GM19455 (cell line): ENCODE measurements around the gene SLC26A1.

Experiments used
- ATAC-seq: cut with Tn5 transposase; IDR thresholded peaks from one replicate; pipeline ENCODE4 v1.9.1; 2021; ENCODE audit not compliant: unreplicated experiment

SLC26A1 gene

DNA sequence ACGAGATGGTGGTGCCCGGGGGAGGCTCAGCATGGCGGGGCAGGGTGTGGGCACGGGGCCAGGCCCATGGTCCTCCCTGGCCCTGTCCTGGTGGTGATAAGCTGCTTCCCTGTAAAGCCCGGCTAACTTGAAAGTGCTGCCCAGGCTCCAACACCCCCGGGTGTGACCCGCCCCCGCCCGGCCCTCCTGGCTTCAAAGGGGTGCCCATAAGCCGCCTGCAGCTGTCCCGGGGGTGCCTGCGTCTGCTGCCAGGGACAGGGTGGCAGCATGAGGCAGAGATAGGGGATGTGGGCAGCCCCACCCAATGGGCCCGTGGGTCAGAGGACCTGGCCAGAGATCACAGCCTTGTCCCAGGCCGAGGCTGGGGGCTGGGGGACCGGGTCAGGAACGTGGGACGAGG, 36.3 kb upstream of the SLC26A1 start:
- no peak for ATAC-seq

DNA sequence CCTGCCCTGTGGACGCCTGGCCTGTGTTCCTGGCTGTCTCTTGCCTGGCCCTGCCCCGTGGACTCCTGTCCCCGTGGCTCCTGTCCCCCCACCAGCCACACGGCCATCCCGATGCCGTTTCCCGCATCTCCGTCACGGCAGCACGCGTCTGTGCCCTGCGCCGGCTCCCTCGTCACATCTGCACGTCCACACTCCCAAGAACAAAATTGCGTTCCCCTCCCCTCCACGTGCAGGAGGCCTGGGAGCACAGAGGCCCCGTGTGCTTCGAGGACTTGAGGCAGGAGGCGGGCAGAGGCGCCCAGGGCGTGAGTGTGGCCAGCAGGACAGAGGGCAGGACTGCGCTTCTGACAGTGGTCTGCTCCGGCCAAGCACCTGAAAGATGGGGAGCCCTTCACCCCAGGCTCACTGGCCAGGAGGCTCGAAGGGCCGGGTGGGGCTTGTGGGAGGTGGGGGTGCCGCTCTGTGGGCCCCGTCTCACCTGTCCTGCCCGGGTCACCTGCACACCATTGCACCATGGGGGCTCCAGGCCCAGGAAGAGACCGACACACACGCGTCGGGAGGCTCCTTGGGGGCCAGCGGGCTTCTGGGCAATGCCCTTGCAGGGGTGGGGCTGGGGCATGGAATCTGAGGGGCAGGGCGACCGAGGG, 35.5 kb upstream of the SLC26A1 start:
- ATAC-seq: no peak

DNA sequence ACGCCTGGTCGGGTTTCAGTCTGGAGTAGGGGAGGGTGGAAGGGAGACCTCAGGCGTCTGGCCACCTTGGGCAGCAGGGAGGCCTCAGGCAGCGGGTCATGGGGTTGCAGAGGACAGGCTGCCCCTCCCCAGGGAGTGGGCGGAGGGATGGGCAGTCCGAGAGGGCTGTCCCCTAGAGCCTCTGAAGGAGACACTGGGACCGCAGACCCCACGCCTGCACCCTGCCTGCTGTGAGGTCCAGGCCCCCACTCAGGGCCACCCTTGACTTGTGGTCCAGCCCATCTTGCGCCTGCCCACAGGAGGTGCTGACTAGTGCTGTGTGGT, 34.7 kb upstream of the SLC26A1 start:
- ATAC-seq: no peak

DNA sequence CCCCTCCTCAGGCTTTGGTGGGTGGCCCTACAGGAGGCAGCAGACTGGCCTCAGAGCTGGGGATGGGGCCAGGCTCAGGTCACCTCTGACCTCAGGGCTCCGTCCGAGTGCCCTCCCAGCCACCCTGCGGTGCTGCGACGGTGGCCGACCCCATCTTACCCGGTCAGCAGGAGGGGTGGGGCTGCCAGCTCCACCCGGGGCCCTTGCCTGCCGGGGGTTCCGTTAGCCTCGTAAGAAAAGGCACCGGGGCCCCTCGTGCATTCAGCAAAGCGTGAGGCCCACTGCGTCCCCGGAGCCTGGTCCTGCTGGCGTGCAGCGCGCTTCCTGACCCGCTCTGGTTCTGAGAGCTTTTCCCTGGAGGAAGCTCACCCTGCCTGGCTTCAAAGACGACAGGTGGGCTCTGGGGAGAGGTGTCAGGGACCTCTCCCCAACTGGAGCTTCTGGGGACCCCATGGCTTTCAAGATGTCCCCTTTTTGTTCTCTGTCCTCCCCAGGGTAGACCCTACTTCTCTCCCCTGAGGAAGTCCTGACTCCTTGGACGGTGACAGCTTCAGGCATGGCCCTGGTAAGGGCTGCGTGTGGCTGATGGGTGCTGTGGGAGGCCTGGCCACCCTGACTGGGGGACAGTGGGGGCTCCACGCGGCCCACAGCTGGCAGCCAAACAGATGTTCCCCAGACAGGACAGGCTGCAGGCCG, 34.2 kb upstream of the SLC26A1 start:
- no peak for ATAC-seq

DNA sequence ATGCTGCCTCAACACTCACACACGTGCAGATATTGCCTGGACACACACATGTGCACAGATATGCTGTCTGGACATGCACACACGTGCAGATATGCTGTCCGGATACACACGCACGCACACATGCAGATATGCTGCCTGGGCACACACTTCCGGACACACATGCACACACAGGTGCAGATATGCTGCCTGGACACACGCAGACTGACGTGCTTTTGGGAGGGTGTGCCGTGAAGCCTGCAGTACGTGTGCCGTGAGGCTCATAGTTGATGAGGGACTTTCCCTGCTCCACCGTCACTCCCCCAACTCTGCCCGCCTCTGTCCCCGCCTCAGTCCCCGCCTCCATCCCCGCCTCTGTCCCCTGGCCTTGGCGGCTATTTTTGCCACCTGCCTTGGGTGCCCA, 32.9 kb upstream of the SLC26A1 start:
- no peak for ATAC-seq

DNA sequence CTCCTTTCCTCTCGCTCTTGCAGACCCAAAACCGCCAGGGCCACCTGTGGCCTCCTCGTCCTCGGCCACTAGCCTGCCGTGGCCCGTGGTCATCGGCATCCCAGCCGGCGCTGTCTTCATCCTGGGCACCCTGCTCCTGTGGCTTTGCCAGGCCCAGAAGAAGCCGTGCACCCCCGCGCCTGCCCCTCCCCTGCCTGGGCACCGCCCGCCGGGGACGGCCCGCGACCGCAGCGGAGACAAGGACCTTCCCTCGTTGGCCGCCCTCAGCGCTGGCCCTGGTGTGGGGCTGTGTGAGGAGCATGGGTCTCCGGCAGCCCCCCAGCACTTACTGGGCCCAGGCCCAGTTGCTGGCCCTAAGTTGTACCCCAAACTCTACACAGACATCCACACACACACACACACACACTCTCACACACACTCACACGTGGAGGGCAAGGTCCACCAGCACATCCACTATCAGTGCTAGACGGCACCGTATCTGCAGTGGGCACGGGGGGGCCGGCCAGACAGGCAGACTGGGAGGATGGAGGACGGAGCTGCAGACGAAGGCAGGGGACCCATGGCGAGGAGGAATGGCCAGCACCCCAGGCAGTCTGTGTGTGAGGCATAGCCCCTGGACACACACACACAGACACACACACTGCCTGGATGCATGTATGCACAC, 31.8 kb upstream of the SLC26A1 start:
- no peak for ATAC-seq

DNA sequence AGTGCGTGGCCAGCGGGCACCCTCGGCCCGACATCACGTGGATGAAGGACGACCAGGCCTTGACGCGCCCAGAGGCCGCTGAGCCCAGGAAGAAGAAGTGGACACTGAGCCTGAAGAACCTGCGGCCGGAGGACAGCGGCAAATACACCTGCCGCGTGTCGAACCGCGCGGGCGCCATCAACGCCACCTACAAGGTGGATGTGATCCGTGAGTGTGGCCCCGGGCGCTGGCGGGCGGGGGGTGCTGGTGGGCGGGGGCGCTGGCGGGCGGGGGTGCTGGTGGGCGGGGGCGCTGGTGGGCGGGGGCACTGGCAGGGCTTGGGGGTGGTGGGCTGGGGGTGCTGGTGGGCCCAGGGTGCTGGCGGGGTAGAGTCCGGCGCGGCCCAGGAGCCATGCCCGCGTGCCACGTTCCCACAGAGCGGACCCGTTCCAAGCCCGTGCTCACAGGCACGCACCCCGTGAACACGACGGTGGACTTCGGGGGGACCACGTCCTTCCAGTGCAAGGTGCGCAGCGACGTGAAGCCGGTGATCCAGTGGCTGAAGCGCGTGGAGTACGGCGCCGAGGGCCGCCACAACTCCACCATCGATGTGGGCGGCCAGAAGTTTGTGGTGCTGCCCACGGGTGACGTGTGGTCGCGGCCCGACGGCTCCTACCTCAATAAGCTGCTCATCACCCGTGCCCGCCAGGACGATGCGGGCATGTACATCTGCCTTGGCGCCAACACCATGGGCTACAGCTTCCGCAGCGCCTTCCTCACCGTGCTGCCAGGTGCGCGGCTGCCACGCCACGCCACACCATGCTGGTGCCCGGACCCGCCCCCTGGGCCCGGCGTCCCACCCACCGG, 30.9 kb upstream of the SLC26A1 start:
- no peak for ATAC-seq

DNA sequence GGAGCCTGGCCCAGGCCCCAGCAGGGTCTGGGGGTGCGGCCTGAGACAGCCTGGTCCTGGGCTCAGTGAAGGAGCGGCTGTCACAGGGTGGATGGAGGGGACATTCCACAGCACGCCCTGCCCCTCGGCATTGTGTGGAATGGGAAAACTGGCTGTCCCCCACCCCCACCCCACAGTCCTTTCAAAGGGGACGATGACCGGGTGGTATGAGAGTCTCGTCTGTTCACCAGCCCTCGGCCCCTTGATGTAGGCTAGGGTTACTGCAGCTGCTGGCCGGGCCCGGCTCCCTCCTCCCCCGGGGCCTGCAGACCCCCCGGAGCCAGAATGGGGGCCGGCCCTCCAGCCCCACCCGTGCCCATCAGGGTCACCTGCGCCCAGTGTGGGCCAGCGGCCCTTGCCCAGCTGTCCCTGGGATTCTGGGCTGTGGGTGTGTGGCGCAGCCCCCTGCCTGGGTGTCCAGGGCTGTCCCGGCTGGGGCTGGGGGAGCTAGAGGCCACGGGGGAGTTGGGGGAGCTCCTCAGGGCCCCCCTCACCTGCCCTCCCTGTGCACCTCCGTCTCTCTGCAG, 30.0 kb upstream of the SLC26A1 start:
- no peak for ATAC-seq

DNA sequence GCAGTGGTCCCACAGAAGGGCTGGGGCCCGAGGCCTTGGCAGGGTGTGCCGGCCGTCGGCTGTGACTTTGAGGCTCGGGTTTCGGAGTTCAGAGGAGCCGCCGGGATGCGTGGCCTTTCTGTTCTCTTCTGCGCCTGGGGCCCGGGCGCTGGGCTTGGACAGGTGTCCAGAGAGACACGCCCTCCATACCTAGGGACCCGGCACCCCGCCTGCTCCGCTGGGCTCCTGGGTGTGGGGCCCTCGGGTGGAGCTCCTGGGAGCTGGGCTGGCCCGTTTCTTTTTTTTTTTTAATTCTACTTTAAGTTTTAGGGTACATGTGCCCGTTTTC, 29.5 kb upstream of the SLC26A1 start:
- ATAC-seq: no peak

DNA sequence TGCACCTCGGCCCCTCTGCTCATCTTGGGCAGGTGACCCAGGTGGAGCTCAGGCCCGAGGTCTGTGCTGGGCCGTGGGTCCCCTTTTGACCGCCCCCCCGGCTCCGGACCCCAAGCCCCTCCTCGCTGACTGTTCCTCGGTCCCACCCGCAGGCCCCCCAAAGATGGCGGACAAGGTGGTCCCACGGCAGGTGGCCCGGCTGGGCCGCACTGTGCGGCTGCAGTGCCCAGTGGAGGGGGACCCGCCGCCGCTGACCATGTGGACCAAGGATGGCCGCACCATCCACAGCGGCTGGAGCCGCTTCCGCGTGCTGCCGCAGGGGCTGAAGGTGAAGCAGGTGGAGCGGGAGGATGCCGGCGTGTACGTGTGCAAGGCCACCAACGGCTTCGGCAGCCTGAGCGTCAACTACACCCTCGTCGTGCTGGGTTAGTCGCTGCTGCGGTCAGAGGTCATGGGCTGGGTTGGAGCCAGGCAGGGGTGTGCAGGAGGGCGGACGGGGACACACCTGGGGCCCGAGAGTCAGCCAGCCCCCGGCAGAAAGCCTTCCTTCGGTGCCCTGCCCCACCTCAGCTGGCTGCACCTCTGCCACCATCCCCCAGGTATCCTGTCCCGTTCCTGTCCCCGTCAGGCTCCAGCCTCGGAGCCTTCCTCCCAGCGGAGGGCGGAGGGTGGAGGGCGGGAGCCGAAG, 29.0 kb upstream of the SLC26A1 start:
- no peak for ATAC-seq

DNA sequence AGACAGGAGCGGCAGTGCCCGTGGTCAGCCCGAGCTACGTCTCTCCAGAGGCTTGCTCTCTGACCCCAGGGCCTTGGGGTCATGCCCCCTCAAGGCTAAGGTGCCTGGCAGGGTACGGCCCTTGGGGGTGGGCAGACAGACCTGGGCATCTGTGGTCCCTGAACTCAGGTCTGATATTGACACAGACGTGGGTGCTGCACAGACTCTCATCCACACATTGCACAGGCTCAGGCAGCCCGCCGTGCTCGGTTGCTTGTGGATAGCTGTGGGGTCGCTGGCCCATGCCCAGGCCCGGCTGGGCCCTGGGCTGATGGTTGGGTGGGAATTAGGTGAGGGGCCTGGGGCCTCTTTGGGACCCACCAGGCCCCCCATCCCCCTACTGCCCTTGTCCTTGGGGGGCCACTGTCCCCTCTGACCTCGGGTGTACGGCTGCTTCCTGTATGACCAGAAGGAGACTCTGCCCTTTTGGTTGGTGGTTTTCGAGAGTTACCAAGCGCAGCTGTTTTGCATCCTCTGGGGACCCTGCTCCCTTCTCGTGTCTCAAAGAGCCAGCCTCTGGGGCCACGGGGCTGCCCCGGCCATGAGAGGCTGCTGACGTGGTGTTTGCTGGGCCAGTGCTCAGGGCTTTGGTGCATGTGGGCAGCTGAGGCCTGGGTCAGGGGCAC, 28.3 kb upstream of the SLC26A1 start:
- no peak for ATAC-seq

DNA sequence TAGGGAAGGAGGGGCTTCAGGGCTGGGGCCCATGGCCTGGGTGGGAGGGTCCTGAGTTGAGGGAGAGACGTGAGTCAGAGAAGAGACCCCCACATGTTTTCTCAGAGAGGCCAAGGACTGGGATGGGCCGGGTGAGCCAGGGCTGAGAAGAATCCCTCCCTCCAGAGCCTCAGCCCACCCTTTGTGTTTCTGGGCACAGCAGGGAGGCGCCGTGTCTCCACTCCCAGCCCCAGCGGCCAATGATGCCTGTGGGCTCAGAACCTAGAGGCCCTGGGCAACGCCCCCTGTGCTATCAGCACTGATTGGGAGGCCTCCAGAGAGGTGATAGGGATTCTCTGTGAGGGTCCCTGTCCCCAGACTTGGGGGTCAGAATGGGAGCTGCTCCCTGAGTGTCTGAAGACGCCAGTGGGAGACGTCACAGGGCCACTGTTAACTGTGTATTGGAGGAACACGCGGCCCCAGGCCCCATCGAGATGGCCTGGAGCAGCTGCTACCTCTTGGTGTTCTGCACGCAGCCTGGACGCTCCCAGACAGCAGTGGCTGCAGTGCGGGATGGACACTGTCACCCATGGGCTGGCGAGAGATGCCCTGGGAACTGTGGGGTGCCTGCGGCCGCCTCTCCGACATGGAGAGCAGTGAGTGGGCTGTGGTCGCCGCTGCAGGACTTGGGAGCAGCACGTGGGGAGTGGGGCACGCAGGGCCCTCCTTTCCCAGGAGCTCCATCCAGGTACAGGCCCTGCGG, 26.7 kb upstream of the SLC26A1 start:
- no peak for ATAC-seq

DNA sequence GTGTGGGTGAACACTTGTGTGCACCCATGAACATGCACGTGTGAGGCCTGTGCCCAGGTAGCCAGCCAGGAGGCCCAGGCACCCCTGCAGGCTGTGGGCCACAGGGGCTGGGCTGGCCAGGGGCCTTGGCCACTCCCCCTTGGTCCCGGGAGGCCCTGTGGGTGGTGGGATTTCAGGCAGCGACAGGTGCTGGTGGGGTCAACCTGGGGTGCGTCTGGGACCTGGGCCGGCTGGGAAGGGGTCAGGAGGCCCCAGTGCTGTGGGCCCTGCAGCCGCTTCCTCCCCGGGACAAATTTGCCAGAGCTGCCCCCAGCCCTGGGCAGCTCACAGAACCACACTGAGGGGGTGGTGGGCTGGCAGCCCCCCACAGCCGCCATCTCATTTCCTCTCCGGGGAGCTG, 26.1 kb upstream of the SLC26A1 start:
- no peak for ATAC-seq

DNA sequence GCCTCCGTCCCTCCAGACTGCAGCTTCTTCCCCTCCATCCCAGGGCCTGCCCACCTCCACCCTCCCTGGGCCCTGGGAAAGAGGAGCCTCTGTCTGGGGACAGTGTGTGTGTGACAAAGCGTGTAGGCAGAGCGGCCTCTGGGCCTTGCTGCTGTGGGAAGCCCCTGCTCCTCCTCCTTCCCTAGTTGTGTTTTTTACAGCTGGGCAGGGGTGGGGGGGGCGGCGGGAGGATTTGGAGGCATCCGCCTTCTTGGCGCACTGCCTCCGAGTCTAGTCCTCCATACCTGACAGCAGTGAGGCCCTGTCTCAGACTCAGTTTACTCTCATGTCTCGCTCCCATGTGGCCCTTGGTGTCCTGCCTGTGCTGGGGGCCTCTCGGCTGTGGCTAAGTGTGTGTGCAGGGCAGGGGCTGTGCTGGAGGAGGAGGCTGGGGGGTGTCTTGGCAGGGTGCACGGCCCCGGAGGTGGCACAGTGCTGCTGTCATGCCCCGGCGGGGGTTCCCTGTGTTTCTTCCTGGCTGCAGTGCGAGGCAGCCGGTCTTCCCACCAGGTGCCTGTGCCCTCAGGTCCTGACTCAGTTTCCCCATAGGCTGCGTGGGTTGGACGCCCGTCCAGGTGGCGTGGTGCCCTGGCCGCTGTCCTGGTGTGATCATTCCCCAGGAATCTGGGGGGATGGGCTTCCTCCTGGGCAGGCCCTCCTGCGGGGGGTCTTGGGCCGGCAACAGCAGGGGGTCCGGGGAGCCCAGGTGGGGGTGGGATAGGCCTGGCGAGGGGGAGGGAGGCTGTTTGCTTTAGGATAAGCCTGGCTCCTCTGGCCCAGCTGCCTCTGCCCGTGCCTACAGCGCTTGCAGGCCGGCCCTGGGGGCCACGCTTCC, 25.2 kb upstream of the SLC26A1 start:
- ATAC-seq: no peak

DNA sequence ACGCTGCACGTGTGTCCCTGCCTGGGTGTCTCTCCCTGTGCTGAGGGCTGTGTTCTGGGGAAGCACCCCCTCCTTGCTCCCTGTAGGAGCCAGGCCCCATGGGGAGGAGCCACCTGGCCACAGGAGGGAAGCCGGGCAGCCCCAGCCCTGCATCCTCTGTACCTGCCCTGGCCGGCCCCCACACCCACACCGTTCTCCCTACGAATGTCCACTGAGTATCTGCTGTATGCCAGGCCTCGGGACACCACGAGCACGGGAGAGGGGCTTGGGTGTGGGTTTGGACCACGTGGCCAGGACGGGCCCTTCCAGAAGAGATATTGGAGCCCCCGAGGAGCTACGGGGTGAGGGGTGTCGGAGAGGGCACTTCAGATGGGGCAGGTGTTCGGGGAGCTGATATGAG, 24.5 kb upstream of the SLC26A1 start:
- no peak for ATAC-seq

DNA sequence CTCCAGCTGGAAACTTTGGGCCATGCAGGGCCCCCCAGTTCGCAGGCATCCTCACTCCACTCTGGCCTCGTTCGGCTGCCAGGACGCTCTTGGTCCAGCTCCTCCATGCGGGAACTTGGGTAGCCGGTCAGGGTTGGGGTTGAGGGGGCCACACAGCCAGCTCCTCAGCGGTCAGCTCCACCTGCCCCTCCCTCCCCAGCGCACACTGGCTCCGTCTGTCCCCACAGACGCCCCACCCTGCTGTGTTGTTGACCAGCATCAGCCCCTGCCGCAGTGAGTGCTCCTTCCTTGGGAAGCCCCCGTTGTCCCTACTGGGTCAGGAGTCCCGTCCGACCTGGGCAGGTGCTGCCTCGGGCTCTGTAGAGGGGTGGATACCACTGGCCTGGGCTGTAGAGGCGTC, 24.0 kb upstream of the SLC26A1 start:
- no peak for ATAC-seq

DNA sequence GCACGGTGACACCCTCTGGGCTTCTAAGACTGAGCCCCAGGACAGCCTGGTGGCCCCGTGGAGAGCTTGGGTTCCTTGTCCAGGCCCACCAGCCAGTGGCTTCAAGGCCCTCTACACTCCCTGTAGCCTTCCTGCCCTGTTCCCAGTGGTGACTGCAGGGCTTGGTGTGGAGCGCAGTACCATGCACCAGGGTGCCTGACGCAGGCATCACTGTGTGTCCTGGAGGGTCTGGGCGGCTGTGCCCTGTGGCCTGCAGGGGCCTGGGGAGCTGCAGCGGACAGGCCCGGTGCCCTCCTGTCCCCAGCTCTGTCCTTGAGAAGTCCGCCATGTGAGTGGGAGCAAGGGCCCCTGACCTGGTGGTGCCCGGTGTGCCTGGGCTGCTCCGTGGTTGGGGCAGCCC, 22.5 kb upstream of the SLC26A1 start:
- no peak for ATAC-seq

DNA sequence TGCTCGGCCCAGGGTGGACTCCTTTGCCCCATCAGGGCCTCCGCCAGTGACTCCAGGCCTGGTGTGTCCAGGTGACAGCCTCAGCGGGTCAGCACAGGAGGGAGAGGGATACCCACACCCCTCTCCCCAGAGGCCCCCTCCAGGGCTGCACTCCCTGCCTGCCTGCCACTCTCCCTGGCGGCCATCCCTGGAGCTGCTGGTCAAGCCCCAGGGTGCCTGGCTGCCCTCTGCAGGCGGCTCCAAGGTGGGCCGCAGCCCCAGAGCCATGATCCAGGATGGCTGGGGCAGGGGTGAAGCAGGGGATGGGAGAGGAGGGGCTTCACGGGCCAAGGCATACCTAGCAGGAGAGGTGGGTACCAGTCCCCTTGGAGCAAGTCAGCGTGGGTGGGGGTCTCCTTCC, 22.0 kb upstream of the SLC26A1 start:
- no peak for ATAC-seq
